Activated T-cell treated with anti-CD3 and anti-CD28 coated beads for 4 hours (primary cell): Measurements from ENCODE around the gene ZBTB7B.
A peak's percentile ranks its signal among the peaks of the same experiment; 100 is the strongest.
"Not testable (repeated sequence)": the region's sequence is repeated elsewhere in the genome, so short reads cannot be mapped to it uniquely, and the experiment has no call there.

Source experiments
- DNase-seq: peaks from one replicate; pipeline ENCODE4 v3.0.0-alpha.2; 2020

The ZBTB7B gene

DNA sequence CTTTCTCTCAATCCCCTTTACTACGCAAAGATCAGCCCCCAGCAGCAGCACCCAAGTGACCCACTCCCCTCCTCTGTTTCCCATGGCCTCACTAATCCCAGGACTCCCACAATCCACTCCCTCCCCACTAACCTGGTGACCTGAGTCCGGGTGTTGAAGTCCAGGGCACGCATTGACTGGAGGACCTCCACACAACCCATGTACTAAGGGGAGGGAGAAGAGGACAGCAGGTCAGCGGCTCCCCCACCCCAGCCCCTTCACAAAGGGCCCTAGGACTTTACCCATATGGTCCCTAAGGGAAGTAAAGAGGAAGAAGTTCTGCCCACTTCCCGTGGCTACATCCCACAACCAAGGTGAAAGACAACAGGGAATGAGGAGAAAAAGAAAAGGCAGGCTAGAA is 33.4 kb upstream of the ZBTB7B start:
- no peak for DNase-seq

- DNase-seq, result no peak
These were observed 32.6 kb upstream of the ZBTB7B start for GRCh38 chr1:154969860-154970452.

GRCh38 chr1:154970631-154971340 is 31.8 kb upstream of the ZBTB7B start, which contains the start of gene SHC1:
Gene SHC1 (minus strand): TSS chr1:154970747. CDS start chr1:154970526, 221 bp downstream.
- DNase-seq, result no peak

DNA sequence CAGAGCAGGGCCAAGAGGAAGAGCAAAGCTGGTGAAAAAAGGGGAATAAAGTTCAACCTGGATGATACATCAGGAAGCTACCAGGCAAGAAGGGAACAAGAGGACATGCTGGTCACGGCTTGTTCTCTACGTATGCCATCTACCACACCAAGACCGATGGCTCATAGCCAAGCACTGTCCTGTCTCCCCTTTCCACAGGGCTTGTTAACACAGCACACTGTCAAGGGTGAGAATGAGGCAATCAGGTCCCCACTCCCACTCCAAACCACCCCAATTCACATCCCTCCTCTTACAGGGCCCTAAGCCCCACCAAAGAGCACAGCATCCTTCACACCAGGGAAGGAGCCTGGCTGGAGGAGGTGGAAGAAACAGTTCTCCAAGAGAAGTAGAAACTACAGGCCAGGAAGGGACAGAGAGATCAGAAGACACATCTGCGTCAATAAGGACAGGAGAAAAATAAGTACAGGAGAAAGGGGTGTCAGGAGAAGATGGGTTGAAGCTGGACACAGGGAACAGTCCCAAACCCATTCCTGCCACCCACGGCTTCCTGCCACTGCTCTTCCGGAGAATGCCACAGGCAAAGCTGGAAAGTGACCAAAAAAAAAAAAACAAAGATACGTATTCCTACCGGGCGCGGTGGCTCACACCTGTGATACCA is 31.1 kb upstream of the ZBTB7B start:
- no peak for DNase-seq

DNA sequence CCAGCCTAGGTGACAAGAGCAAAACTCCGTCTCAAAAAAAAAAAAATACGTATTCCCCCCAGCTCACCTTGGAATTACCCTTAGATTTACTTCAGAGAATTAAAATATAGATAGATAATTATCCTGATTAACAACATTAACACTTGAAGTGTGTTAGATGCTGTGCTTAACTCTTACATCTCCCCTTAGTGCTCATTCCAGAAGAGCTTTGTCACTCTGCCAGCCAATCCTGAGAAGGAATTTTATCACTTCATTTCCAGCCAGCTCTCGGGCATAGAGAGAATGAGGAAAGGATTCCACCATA is 30.4 kb upstream of the ZBTB7B start:
- DNase-seq, result no peak

GRCh38 chr1:154972517-154973343 is 29.9 kb upstream of the ZBTB7B start:
- no peak for DNase-seq

DNA sequence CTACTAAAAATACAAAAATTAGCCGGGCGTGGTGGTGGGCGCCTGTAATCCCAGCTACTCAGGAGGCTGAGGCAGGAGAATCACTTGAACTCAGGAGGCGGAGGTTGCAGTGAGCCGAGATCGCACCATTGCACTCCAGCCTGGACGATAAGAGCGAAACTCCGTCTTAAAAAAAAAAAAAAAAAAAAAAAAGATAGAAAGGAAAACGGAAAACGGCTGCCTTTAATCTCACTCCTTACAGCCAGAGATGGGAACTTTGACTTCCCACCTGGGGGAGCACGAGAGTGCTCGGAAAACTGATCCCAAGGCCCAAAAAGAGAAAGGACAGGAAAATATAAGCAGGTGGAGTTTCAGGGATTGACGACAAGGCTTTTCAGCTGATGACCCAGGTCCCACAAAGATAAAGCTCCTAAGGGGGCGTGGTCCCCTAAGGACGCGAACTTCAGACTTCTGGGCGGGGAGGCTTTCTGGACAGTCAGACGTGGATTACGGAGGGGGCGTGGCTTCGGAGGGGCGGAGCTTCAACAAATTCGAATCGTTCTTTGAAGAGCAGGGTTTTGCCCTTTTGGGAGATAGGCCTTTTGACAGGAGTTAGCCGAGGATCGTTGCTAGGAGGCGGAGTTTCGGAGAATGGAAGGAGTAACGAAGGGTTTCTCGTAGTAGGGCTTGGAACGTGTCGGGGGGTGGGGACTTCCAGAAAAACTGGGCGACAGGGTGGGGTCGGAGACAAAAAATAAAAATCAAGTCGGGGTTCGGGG is 29.1 kb upstream of the ZBTB7B start:
- DNase-seq, result peak; percentile 91

- DNase-seq, result peak; percentile 93
These were observed 28.3 kb upstream of the ZBTB7B start, which contains the start of gene CKS1B for GRCh38 chr1:154974102-154974807. Gene CKS1B (plus strand): TSS chr1:154974681. CDS start chr1:154974746, 65 bp downstream.

GRCh38 chr1:154974808-154975408 is 27.7 kb upstream of the ZBTB7B start:
- DNase-seq, result peak; percentile 92

DNA sequence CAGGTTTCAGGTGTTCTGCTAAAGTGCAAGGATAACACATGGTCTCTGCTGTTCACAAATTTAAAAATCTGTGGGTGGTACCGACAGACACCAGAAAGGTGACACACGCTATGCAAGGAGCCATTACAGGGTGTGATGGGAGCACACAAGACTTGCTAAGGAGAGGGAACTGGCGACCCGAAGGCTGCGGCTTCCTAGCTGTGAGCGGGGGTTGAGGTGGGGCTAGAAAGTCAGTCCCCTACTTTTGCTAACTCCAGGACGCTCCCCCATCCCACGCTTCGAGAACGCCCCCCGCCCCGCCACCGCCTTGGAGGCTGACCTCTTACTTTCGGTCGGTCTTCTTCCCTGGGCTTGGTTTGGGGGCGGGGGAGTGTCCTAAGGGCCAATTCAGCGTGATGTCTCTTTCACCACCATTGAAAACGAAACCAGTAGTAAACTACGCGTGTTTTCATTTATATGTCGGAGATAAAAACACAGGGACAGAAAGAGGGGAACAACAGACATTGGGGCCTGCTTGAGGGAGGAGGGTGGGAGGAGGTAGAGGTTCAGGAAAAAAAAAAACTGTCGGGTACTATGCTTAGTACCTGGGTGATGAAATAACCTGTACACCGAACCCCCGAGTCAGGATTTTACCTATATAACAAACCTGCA is 27.1 kb upstream of the ZBTB7B start:
- DNase-seq, result no peak

- DNase-seq, result not testable (repeated sequence)
These were observed 24.8 kb upstream of the ZBTB7B start for GRCh38 chr1:154977762-154978161.

- no peak for DNase-seq
These were observed 24.2 kb upstream of the ZBTB7B start for GRCh38 chr1:154978360-154978759.

DNA sequence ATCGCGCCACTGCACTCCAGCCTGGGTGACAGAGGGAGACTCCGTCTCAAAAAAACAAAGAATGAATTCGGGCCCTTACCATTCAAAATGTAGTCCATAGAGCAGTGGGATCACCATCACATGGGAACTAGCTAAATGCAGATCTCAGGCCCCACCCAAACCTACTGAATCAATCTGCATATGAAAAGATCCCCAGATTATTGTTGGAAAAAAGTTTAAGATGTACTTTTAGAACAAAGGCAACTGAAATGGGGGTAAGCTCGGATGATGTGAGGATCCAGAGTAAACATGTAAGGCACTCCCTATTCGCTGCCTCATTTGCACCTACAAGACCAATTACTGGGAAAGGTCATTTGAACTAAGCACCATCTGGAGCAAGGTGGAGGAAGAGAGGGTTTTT is 20.3 kb upstream of the ZBTB7B start:
- DNase-seq, result no peak

DNA sequence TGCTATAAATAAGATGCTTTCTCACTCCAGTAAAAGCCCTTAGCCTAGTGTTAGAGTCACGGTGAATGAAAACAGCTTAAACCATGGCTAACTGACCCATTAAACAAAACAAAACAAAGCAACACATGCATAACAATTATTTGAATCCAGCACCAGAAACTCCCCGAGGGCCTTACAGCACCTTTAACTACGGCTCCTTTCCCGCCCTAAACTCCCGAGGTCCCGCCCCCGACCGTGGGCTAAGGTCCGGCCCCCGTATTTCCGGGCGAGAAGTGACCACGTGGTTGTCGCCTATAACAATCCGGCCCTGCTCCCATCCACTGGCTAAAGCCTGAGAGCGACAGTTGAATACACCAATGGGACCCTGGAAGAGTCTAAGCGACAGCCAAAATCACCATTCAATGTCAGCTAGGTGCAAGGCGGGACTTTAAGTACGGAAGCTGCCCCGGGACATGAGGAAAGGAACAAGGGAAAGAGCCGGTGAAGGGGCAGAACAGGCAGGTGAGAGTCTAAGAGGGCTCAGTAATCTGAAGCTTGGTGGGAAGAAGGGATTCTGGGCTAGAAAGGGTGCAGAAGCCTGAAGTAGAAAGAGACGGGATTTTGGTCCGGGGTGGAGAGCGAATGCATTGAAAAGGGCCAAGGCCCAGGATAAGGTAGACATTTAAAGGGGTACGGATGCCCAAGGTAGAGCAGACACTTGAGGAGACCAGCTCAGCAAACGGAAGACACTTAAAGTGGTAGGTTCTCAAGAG is 19.5 kb upstream of the ZBTB7B start, which contains the start of gene FLAD1:
TSS of gene FLAD1 (plus strand) at position 448 of the 752 bp plus-strand sequence. CDS start 351 bp downstream, outside the sequence.
- peak; percentile 94 for DNase-seq

DNA sequence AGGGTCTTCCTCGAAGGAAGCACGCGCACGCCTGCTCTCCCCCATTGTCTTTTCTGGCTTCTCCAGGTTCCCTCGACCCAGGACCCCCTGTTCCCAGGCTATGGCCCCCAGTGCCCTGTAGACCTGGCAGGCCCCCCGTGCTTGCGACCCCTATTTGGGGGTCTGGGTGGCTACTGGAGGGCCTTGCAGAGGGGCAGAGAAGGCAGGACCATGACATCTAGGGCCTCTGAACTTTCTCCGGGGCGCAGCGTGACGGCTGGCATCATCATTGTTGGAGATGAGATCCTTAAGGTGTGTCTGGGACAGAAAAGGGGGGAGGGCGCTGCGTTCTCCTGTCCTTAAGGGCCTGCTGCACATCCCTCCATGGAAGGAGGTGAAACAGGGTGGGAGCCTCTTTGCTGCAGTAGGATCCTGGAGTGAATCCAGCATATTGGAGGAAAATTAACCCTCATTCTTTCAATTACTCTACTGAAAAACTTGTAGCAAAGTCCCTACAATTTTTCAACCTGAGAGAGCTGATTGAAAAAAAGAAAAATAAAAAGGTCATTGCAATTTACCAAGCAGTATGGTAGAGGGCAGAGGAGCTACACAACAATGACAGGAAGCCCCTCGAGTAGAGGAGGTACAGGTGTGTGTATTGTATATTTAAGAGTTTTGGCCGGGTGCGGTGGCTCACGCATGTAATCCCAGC is 18.7 kb upstream of the ZBTB7B start:
- no peak for DNase-seq

DNA sequence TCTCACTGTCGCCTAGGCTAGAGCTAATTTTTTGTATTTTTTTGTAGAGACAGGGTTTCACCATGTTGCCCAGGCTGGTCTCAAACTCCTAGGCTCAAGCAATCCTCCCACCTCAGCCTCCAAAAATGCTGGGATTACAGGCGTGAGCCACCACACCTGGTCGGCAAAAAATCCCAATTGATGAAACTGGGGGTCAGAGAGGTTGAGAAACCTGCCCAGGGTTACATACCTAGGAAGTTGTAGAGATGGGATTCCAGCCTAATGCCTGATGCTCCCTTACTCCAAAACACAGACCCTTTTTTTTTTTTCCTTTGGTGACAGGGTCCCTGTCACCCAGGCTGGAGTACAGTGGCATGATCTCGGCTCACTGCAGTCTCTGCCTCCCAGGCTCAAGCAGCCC is 15.9 kb upstream of the ZBTB7B start:
- not testable (repeated sequence) for DNase-seq

DNA sequence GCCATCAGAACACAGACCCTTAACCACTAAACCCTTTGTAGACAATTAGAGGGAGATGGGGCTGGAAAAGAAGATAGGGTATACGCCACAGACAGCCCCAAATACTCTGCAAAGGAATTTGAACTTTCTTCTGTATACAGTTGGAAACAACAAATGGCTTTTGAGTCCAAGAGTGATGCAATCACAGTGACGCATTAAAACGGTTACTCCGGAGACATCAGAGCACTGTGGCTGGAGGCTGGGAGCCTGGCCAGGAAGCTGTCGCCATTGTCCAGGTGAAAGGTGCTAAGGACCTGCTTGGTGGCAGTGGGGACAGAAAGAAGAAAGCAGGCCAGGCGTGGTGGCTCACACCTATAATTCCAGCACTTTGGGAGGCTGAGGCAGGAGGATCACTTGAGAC is 15.3 kb upstream of the ZBTB7B start:
- no peak for DNase-seq

- no peak for DNase-seq
These were observed 14.3 kb upstream of the ZBTB7B start for GRCh38 chr1:154988058-154988954.
